IMR-90 (cell line): ENCODE results near the gene LTB4R2. TPM values are rescaled to one million over a fixed set of nuclear protein-coding genes. Genes with fewer than 3 reads are reported as not detected.

ENCODE experiments used
- ATAC-seq: fragments of 200-7000 bp; cut with Tn5 transposase; 2 replicates; pipeline ENCODE4 v1.9.1; 2020; ENCODE audit warnings: low read depth, mild to moderate bottlenecking, moderate library complexity
- BruUV-seq: library from RNA; stranded (reverse); fragments of 400-500 nt; replicated peaks from 2 replicates; lab custom pipeline; 2021; lab: Mats Ljungman, UMichigan
- CTCF ChIA-PET: fragments of 300-600 bp; formaldehyde crosslinking; extraction: SDS; loops from one replicate; lab custom pipeline; 2021; ENCODE audit warnings: antibody characterized with exemption; lab: Yijun Ruan, JAX
- POLR2A ChIA-PET: fragments of 300-600 bp; sonication (Branson Sonifier 250); formaldehyde crosslinking; loops from one replicate; lab custom pipeline; 2022; ENCODE audit warnings: antibody characterized with exemption; ENCODE audit not compliant: unreplicated experiment; lab: Charles Lee
- DNase-seq: peaks from one replicate; pipeline ENCODE4 v3.0.0; 2013
- H2AFZ ChIP-seq: replicated peaks from 2 replicates; pipeline ENCODE3; 2013; ENCODE audit warnings: low read length, mild to moderate bottlenecking; ENCODE audit not compliant: poor library complexity
- H2AK5ac ChIP-seq: 2 replicates; pipeline ENCODE4 v1.6.1; 2013; ENCODE audit warnings: low read depth, low read length, inconsistent platforms
- H2AK9ac ChIP-seq: replicated peaks from 2 replicates; pipeline ENCODE3; 2013; ENCODE audit warnings: mild to moderate bottlenecking, low read depth, low read length, moderate library complexity; ENCODE audit not compliant: poor library complexity
- H2BK120ac ChIP-seq: 2 replicates; pipeline ENCODE4 v1.6.1; 2013; ENCODE audit warnings: low read depth, low read length, inconsistent platforms
- H2BK15ac ChIP-seq: 3 replicates; pipeline ENCODE4 v1.6.1; 2013; ENCODE audit warnings: low read depth, low read length, inconsistent platforms
- H2BK20ac ChIP-seq: 2 replicates; pipeline ENCODE4 v1.6.1; 2013; ENCODE audit warnings: low read depth, mild to moderate bottlenecking, inconsistent platforms, low read length, moderate library complexity
- H2BK5ac ChIP-seq: 2 replicates; pipeline ENCODE4 v1.6.1; 2013; ENCODE audit warnings: mild to moderate bottlenecking, low read depth, low read length, inconsistent platforms; ENCODE audit not compliant: poor library complexity, severe bottlenecking
- H3K14ac ChIP-seq: replicated peaks from 2 replicates; pipeline ENCODE4 v1.6.1; 2013; ENCODE audit warnings: low read depth, low read length, inconsistent platforms
- H3K18ac ChIP-seq: 2 replicates; pipeline ENCODE4 v1.6.1; 2013; ENCODE audit warnings: low read depth, low read length, control low read depth
- H3K23ac ChIP-seq: 2 replicates; pipeline ENCODE4 v1.6.1; 2013; ENCODE audit warnings: low read depth, low read length, inconsistent platforms
- H3K27ac ChIP-seq: 2 replicates; pipeline ENCODE4 v1.5.1; 2013; ENCODE audit warnings: mild to moderate bottlenecking, control low read depth, low read length; ENCODE audit not compliant: insufficient read depth
- H3K27me3 ChIP-seq: 2 replicates; pipeline ENCODE4 v1.6.1; 2013; ENCODE audit warnings: low read length; ENCODE audit not compliant: control insufficient read depth, insufficient read depth
- H3K36me3 ChIP-seq: 2 replicates; pipeline ENCODE4 v1.6.1; 2013; ENCODE audit warnings: low read length, mixed read lengths; ENCODE audit not compliant: control insufficient read depth, insufficient read depth
- H3K4ac ChIP-seq: 2 replicates; pipeline ENCODE4 v1.6.1; 2013; ENCODE audit warnings: low read depth, low read length, inconsistent platforms
- H3K4me1 ChIP-seq: 2 replicates; pipeline ENCODE4 v1.6.1; 2013; ENCODE audit warnings: low read length, mixed read lengths; ENCODE audit not compliant: control insufficient read depth, insufficient read depth
- H3K4me2 ChIP-seq: 2 replicates; pipeline ENCODE4 v1.6.1; 2013; ENCODE audit warnings: low read depth, mild to moderate bottlenecking, control low read depth, low read length, moderate library complexity
- H3K4me3 ChIP-seq: 2 replicates; pipeline ENCODE4 v1.5.1; 2013; ENCODE audit warnings: low read depth, mild to moderate bottlenecking, control low read depth, low read length, moderate library complexity; ENCODE audit not compliant: insufficient read depth
- H3K56ac ChIP-seq: 2 replicates; pipeline ENCODE4 v1.6.1; 2013; ENCODE audit warnings: low read length, inconsistent platforms; ENCODE audit not compliant: insufficient read depth; ENCODE audit errors: extremely low read depth
- H3K79me1 ChIP-seq, 2 experiments: 2 replicates each; pipeline ENCODE4 v1.6.1; 2013; ENCODE audit warnings: low read length in 2 of 2, inconsistent platforms in 1 of 2, low read depth in 1 of 2
- H3K9ac ChIP-seq: 2 replicates; pipeline ENCODE4 v1.6.1; 2013; ENCODE audit warnings: low read depth, low read length, control low read depth
- H3K9me1 ChIP-seq: 2 replicates; pipeline ENCODE4 v1.6.1; 2013; ENCODE audit warnings: low read length, inconsistent platforms; ENCODE audit not compliant: insufficient read depth
- H3K9me3 ChIP-seq: 2 replicates; pipeline ENCODE4 v1.6.1; 2013; ENCODE audit warnings: low read length; ENCODE audit not compliant: control insufficient read depth, insufficient read depth
- H4K20me1 ChIP-seq: 2 replicates; pipeline ENCODE4 v1.6.1; 2013; ENCODE audit warnings: low read length, inconsistent platforms; ENCODE audit not compliant: insufficient read depth
- H4K5ac ChIP-seq: 2 replicates; pipeline ENCODE4 v1.6.1; 2013; ENCODE audit warnings: mild to moderate bottlenecking, low read depth, low read length, control low read depth
- H4K8ac ChIP-seq, 2 experiments: 2 replicates each; pipeline ENCODE4 v1.6.1; 2013; ENCODE audit warnings: low read depth in 2 of 2, low read length in 2 of 2, control low read depth in 1 of 2, inconsistent platforms in 1 of 2
- H4K91ac ChIP-seq: 2 replicates; pipeline ENCODE4 v1.6.1; 2013; ENCODE audit warnings: low read depth, low read length, inconsistent platforms; ENCODE audit not compliant: insufficient read depth
- CTCF ChIP-seq: conservative IDR thresholded peaks from 2 replicates; pipeline ENCODE4 v1.5.1; 2012; ENCODE audit warnings: mild to moderate bottlenecking, low read depth, low read length, improper control_type of control experiment
- ELK1 ChIP-seq: fragments of 150-350 bp; IDR thresholded peaks from 2 replicates; pipeline ENCODE4 v1.6.1; 2016; ENCODE audit warnings: low read depth, mild to moderate bottlenecking, low read length, moderate library complexity, borderline replicate concordance
- WGBS, 2 experiments: methylation state at CpG; one replicate each; pipeline versions ENCODE4 v1.1.5 to v1.1.7; 2013; ENCODE audit warnings: missing lambda C conversion rate in 2 of 2; ENCODE audit not compliant: insufficient read length in 1 of 2; ENCODE audit errors: extremely low coverage in 2 of 2; 5-methylcytosine and 5-hydroxymethylcytosine counted together
- dilution Hi-C: fragments of 300-500 bp; cut with HindIII; formaldehyde crosslinking; loops from one replicate; pipeline ENCODE4 v1.14.3; 2018; ENCODE audit warnings: low sequenced_read_pairs; ENCODE audit not compliant: unreplicated experiment
- in situ Hi-C: fragments of 300-500 bp; cut with MboI; formaldehyde crosslinking; loops from 3 replicates; pipeline ENCODE4 v1.14.3; 2019; ENCODE audit warnings: low sequenced_read_pairs, inconsistent platforms, mixed read lengths
- intact Hi-C: fragments of 100-400 bp; cut with micrococcal nuclease; formaldehyde crosslinking; loops from 2 replicates; pipeline ENCODE4 v1.10.0; 2022
- polyA plus RNA-seq, 3 experiments: library from polyadenylated mRNA; depleted of rRNA; stranded (reverse); fragments of >200 nt; gene quantifications; 2 replicates each; pipeline ENCODE4 v1.2.3, GENCODE V29; 2012; ENCODE audit warnings: low replicate concordance in 1 of 3
- total RNA-seq: library from RNA; depleted of rRNA; stranded (reverse); fragments of >200 nt; gene quantifications from 2 replicates; pipeline ENCODE4 v1.2.3, GENCODE V29; 2012

The LTB4R2 gene
- total and polyA plus RNA-seq, 2 of the 4 experiments (the other 2 are of a cell fraction), result 0.72 to 1.7 TPM

GRCh38 chr14:24315807-24316596 is 6.1 kb downstream of the LTB4R2 start:
- Histone ChIP-seq H3K18ac (no peak overlapping the region), H3K36me3 (no peaks in the 10 kb centered on the region), H2AK5ac (no peak overlapping the region), H3K4me2 (no peak overlapping the region), H3K4ac (no peak overlapping the region), H3K4me1 (peaks cover 2% of the 10 kb centered on the region; the same call in 1 of the 2 replicates), H4K91ac (no peak overlapping the region), H3K23ac (no peak overlapping the region), H3K79me1 (no peaks in the 10 kb centered on the region), H2BK20ac (no peak overlapping the region), H3K9me3 (no peaks in the 10 kb centered on the region), H2AK9ac (no peak overlapping the region), H3K14ac (no peak overlapping the region), H3K27ac (no peak overlapping the region), H4K8ac (no peak overlapping the region), H3K27me3 (peaks cover 37% of the 10 kb centered on the region), H3K56ac (no peak overlapping the region), H2BK5ac (no peak overlapping the region), H4K5ac (no peak overlapping the region), H3K9me1 (peaks cover 6% of the 10 kb centered on the region), H4K20me1 (no peaks in the 10 kb centered on the region; the same call in 1 of the 2 replicates), H2AFZ (peak overlapping the region; percentile 64), H3K4me3 (no peak overlapping the region), H2BK120ac (no peak overlapping the region), H2BK15ac (no peak overlapping the region), H3K9ac (no peak overlapping the region)
- no peak for DNase-seq
- CTCF ChIA-PET, result interaction anchor here (0.6 kb wide), 1 partner anchor 69 kb away, joined by 4 read pairs; no protein-coding TSS in a partner anchor
- in situ Hi-C loops, result no loop called here
- 35% methylated on average over 48 of the region's 70 CpGs; no CpG with 5 or more reads in 1 of the 2 experiments for WGBS, 2 experiments
- POLR2A ChIA-PET, result no interaction called here
- dilution Hi-C loops, result no loop called here
- peak; percentile 28 for ATAC-seq
- intact Hi-C loops, result no loop called here
- no TSS peak for BruUV-seq
- TF ChIP-seq ELK1 (no peak), CTCF (peak; percentile 9; the same call in 1 of the 2 replicates)
